Mucosa of descending colon (tissue), 3 donors: ENCODE measurements around the gene OLFML2A. TPM values are rescaled to one million over a fixed set of nuclear protein-coding genes. Genes with fewer than 3 reads are reported as not detected.

ENCODE experiments used
- ATAC-seq: fragments of 200-7000 bp; cut with Tn5 transposase; one replicate; pipeline ENCODE4 v1.9.1; 2020; ENCODE audit warnings: mild to moderate bottlenecking, moderate library complexity
- DNase-seq, 3 donors: peaks; one replicate each; pipeline ENCODE4 v3.0.0-alpha.2; 2020
- H3K36me3 ChIP-seq: fragments of 200-600 bp; one replicate; pipeline ENCODE4 v1.8.0; 2021; ENCODE audit warnings: low read depth, mild to moderate bottlenecking
- H3K4me1 ChIP-seq: fragments of 200-600 bp; one replicate; pipeline ENCODE4 v1.8.0; 2021; ENCODE audit warnings: low read depth, mild to moderate bottlenecking
- H3K4me3 ChIP-seq: fragments of 200-600 bp; one replicate; pipeline ENCODE4 v1.8.0; 2021; ENCODE audit warnings: mild to moderate bottlenecking
- H3K9me3 ChIP-seq: fragments of 200-600 bp; one replicate; pipeline ENCODE4 v1.8.0; 2021; ENCODE audit warnings: mild to moderate bottlenecking
- CTCF ChIP-seq: fragments of 200-600 bp; IDR thresholded peaks from one replicate; pipeline ENCODE4 v1.8.0; 2022; ENCODE audit warnings: antibody characterized with exemption, mild to moderate bottlenecking
- intact Hi-C, 2 donors: fragments of 100-400 bp; cut with DNase I in 1 of 2; cut with micrococcal nuclease in 1 of 2; formaldehyde crosslinking; loops; one replicate each; pipeline versions ENCODE4 v1.11.0 to v1.11.1; 2022; cut with DNase I, micrococcal nuclease
- total RNA-seq, 3 donors: library from RNA; stranded (reverse); fragmentation: NEBNext Ultra II Directional in 2 of 3; extraction: Animal tissue kit (Norgen Biotek cat#: 25700) in 2 of 3; gene quantifications; one replicate each; pipeline versions ENCODE4 v1.2.1 to v1.2.4, GENCODE V29; 2021 to 2023
- donor health status: DM: no; HTN: no; CAD: no; lungs with moderate emphysema.
- donor health status: DM: no; HTN: no; CAD: no.
- donor health status: DM: no; HTN: yes; CAD: no.

Gene OLFML2A
- total RNA-seq, 3 donors from 2014 or later = 2.8 to 48.3 (median 4.7) TPM

DNA sequence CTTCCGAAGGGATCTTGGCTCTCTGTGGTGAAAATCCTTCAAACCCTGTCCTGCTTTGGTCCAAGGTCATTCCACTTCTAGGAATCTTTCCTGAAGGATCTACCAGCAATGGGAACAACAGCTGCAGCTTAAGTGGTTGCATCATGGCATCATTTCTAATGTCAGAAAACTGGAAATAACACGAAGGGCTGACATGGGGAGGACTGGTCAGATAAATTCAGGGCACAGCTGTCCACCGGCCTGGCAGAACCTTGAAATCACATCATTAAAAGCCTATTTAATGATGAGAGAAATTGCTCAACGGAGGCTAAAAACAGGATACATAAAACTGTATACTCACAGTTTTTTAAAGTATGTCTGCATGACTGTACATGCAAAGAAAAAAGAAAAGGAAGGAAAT is 28.3 kb downstream of the OLFML2A start:
- H3K4me1 ChIP-seq = no peaks in the 10 kb centered on the region
- H3K4me3 ChIP-seq = no peak overlapping the region
- TF ChIP-seq CTCF = no peak
- ATAC-seq (no peak), DNase-seq (no peak)
- H3K9me3 ChIP-seq = no peaks in the 10 kb centered on the region
- no peaks in the 10 kb centered on the region for H3K36me3 ChIP-seq
- intact Hi-C loops = no loop called here

- Histone ChIP-seq H3K4me3 (no peak overlapping the region), H3K9me3 (no peaks in the 10 kb centered on the region), H3K4me1 (no peaks in the 10 kb centered on the region), H3K36me3 (no peaks in the 10 kb centered on the region)
- intact Hi-C loops = no loop called here
- DNase-seq = no peak
- no peak for TF ChIP-seq CTCF
- ATAC-seq = no peak
These were observed 31.5 kb downstream of the OLFML2A start for GRCh38 chr9:124808246-124808956.

GRCh38 chr9:124809211-124809610 is 32.3 kb downstream of the OLFML2A start:
- TF ChIP-seq CTCF = no peak

GRCh38 chr9:124809741-124810500 is 33.0 kb downstream of the OLFML2A start:
- TF ChIP-seq CTCF = no peak
- Histone ChIP-seq H3K4me3 (no peak overlapping the region), H3K9me3 (no peaks in the 10 kb centered on the region), H3K36me3 (no peaks in the 10 kb centered on the region), H3K4me1 (no peaks in the 10 kb centered on the region)
- intact Hi-C loops = no loop called here
- DNase-seq (no peak), ATAC-seq (no peak)

More at GRCh38 chr9:124809211-124809610, 32.3 kb downstream of the OLFML2A start:
- DNase-seq (no peak), ATAC-seq (no peak)
- no peaks in the 10 kb centered on the region for H3K9me3 ChIP-seq
- H3K4me3 ChIP-seq = no peak overlapping the region
- no peaks in the 10 kb centered on the region for H3K36me3 ChIP-seq
- H3K4me1 ChIP-seq = no peaks in the 10 kb centered on the region
- intact Hi-C loops = no loop called here

DNA sequence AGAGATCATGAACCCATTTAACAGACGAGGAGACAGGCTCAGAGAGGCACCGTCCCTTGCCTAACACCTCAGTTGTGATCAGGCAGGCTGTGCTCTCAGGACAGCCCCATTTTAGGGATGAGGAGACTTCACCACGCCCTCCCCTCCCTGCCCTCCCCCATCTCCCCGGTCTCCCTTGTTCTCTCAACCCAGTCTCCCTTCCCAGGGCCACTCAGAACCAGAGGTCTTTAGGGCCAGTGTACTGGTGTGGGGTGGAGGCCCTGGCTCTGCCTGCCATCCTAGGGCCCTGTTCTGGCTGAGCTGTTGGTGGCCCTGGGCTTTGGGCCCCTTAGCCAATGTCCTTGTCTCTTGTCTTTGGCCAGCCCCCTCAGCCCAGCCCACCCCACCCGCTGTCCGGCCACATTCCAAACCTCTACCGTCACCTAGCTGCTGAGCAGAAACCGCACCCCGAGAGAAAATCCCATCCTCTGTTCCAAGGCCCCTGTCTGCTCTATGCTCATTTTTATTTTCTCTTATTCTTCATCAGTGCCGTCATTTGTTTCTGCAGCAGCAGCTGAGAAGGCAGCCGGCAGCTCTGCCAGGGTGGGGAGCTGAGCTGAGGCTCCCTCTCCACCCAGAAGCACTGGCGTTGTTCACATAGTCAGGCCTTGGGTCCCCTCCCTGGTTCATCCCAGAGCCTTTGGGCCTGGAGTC is 33.9 kb downstream of the OLFML2A start:
- no peak for ATAC-seq
- no peak for TF ChIP-seq CTCF
- no peak overlapping the region for H3K4me3 ChIP-seq
- no peak for DNase-seq
- H3K36me3 ChIP-seq = no peaks in the 10 kb centered on the region
- intact Hi-C loops = no loop called here
- no peaks in the 10 kb centered on the region for H3K9me3 ChIP-seq
- no peaks in the 10 kb centered on the region for H3K4me1 ChIP-seq
